KMS-11 (cell line): ENCODE data around the gene PHF5A.
"Not testable (repeated sequence)": the region's sequence is repeated elsewhere in the genome, so short reads cannot be mapped to it uniquely, and the experiment has no call there.

ENCODE experiments used
- H2AFZ ChIP-seq: fragments of 200-600 bp; sonication (generic); 2 replicates; pipeline ENCODE4 v1.6.1; 2016; ENCODE audit warnings: antibody characterized with exemption, mixed run types, low read depth
- H3K27ac ChIP-seq: fragments of 200-600 bp; sonication (generic); 2 replicates; pipeline ENCODE4 v1.6.1; 2016; ENCODE audit warnings: mild to moderate bottlenecking, mixed run types
- H3K27me3 ChIP-seq: fragments of 200-600 bp; sonication (generic); 2 replicates; pipeline ENCODE4 v1.6.1; 2017; ENCODE audit warnings: mild to moderate bottlenecking, low read depth, mixed run types, moderate library complexity; ENCODE audit not compliant: insufficient read depth
- H3K36me3 ChIP-seq: fragments of 200-600 bp; sonication (generic); 2 replicates; pipeline ENCODE4 v1.6.1; 2017; ENCODE audit warnings: mild to moderate bottlenecking, mixed run types; ENCODE audit not compliant: insufficient read depth
- H3K4me1 ChIP-seq: fragments of 200-600 bp; sonication (generic); 2 replicates; pipeline ENCODE4 v1.6.1; 2016; ENCODE audit warnings: mild to moderate bottlenecking, low read depth, mixed run types; ENCODE audit not compliant: poor library complexity, severe bottlenecking
- H3K4me2 ChIP-seq: fragments of 200-600 bp; sonication (generic); 2 replicates; pipeline ENCODE4 v1.7.0; 2016; ENCODE audit warnings: mild to moderate bottlenecking, mixed run types
- H3K4me3 ChIP-seq: fragments of 200-600 bp; sonication (generic); IDR thresholded peaks from 2 replicates; pipeline ENCODE4 v1.6.1; 2017; ENCODE audit warnings: low read depth, low read length, mixed read lengths; ENCODE audit not compliant: insufficient read depth
- H3K79me2 ChIP-seq: fragments of 200-600 bp; sonication (generic); 2 replicates; pipeline ENCODE4 v1.6.1; 2016; ENCODE audit warnings: low read depth, mixed run types; ENCODE audit not compliant: insufficient read depth
- H3K9ac ChIP-seq: fragments of 200-600 bp; sonication (generic); 2 replicates; pipeline ENCODE4 v1.6.1; 2016; ENCODE audit warnings: mild to moderate bottlenecking, mixed run types
- H4K20me1 ChIP-seq: fragments of 200-600 bp; sonication (generic); 2 replicates; pipeline ENCODE4 v1.6.1; 2016; ENCODE audit warnings: mild to moderate bottlenecking, mixed run types; ENCODE audit not compliant: insufficient read depth
- TF ChIP-seq, protein P1 (sequence below): fragments of 200-600 bp; sonication (generic); conservative IDR thresholded peaks from 2 replicates; pipeline ENCODE4 v1.6.1; 2017; ENCODE audit warnings: low read depth, mild to moderate bottlenecking, antibody characterized with exemption, low read length, moderate library complexity, mixed read lengths

The PHF5A gene

DNA sequence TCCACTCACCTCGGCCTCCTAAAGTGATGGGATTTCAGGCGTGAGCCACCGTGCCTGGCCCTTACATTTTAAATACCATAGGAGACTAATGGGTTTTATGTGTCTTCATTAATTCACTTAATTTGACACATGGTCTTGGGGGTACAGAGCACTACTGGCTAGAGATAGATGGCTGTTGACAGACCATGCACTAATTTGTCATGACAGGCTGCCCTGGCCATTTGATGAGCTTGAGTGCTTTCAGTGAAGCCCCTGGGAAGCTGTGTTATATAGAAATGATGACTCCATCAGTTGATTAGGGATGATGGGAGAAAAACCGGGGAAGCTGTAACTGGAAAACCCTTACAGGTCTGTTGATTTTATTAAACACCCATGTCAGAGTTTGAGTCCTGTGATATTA is 6.6 kb downstream of the PHF5A start:
- H3K4me3 ChIP-seq: no peak overlapping the region
- H3K79me2 ChIP-seq: peaks cover 15% of the 10 kb centered on the region; the same call in 1 of the 2 replicates
- H3K27me3 ChIP-seq: no peaks in the 10 kb centered on the region
- no peaks in the 10 kb centered on the region for H4K20me1 ChIP-seq
- H3K9ac ChIP-seq: no peak overlapping the region
- TF ChIP-seq, protein P1, sequence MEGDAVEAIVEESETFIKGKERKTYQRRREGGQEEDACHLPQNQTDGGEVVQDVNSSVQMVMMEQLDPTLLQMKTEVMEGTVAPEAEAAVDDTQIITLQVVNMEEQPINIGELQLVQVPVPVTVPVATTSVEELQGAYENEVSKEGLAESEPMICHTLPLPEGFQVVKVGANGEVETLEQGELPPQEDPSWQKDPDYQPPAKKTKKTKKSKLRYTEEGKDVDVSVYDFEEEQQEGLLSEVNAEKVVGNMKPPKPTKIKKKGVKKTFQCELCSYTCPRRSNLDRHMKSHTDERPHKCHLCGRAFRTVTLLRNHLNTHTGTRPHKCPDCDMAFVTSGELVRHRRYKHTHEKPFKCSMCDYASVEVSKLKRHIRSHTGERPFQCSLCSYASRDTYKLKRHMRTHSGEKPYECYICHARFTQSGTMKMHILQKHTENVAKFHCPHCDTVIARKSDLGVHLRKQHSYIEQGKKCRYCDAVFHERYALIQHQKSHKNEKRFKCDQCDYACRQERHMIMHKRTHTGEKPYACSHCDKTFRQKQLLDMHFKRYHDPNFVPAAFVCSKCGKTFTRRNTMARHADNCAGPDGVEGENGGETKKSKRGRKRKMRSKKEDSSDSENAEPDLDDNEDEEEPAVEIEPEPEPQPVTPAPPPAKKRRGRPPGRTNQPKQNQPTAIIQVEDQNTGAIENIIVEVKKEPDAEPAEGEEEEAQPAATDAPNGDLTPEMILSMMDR: no peak
- peaks cover 8% of the 10 kb centered on the region; the same call in 1 of the 2 replicates for H3K36me3 ChIP-seq
- H3K27ac ChIP-seq: no peak overlapping the region
- H3K4me2 ChIP-seq: no peak overlapping the region
- peaks cover 11% of the 10 kb centered on the region for H3K4me1 ChIP-seq
- H2AFZ ChIP-seq: no peak overlapping the region

DNA sequence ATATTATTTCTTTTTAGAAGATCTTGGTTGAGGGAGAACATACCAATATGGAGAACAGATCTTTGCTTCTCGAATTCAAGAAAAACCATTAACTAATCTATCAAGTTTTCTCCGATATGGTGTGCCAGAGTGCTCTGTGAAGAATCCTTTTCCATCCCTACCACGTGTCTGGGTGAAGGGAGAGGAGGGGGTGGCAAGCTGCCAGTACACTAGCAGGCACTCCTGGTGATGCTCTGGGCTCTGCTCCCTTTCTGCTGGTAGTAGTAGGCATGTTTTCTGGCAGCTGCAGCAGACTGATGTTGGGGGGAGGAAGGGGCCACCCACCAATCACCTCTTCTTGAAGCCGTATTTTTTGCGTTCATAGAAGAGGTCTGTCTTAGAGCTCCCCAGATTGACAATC is 8.4 kb downstream of the PHF5A start:
- H3K79me2 ChIP-seq, H3K27me3 ChIP-seq, H3K4me2 ChIP-seq, H4K20me1 ChIP-seq, H3K4me1 ChIP-seq, H2AFZ ChIP-seq, H3K27ac ChIP-seq, H3K9ac ChIP-seq, H3K36me3 ChIP-seq, H3K4me3 ChIP-seq: not testable (repeated sequence)

DNA sequence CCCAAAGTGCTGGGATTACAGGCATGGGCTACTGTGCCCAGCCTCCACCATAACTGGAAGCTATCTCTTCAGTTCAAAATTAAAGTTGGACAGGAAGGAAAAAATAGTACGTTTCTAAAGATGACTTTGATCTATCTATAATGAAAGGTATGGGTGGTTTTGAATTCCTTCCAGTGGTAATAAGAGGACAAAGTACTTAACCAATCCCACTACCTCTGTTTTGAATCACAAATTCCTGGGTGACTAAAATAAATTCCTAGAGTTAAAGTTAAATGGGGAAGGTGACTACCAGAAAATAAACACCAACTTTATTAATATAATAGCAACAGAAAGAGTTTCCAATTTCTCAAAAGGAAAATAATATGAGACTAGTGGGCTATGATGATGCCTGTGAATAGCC is 9.1 kb downstream of the PHF5A start:
- no peak overlapping the region for H2AFZ ChIP-seq
- peaks cover 6% of the 10 kb centered on the region; the same call in 1 of the 2 replicates for H3K79me2 ChIP-seq
- no peaks in the 10 kb centered on the region; the same call in 1 of the 2 replicates for H3K36me3 ChIP-seq
- TF ChIP-seq, protein P1: no peak
- no peaks in the 10 kb centered on the region for H3K27me3 ChIP-seq
- H3K4me1 ChIP-seq: no peaks in the 10 kb centered on the region
- H3K9ac ChIP-seq: no peak overlapping the region
- no peak overlapping the region for H3K27ac ChIP-seq
- H3K4me3 ChIP-seq: no peak overlapping the region
- H3K4me2 ChIP-seq: no peak overlapping the region
- H4K20me1 ChIP-seq: no peaks in the 10 kb centered on the region

DNA sequence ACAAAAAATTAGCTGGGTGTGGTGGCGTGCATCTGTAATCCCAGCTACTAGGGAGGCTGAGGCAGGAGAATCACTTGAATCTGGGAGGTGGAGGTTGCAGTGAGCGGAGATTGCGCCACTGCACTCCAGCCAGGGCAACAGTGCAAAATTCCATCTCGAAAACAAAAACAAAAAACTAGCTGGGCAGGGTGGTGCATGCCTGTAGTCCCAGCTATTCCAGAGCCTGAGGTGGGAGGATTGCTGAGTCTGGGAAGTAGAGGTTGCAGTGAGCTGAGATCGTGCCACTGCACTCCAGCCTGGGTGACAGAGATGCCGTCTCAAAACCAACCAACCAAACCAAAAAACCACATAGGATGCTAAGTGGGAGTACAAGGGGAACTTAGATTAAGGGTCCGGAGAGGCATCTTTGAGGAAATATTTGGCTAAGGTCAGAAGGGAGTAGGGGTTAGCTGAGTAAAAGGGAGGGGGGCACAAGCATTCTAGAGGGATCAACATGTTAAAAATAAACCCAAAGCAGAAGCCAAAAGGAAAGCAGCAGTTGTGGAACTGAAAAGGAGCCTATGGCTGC is 10.2 kb downstream of the PHF5A start:
- Histone ChIP-seq H3K4me1 (no peaks in the 10 kb centered on the region), H3K4me2 (no peak overlapping the region), H3K9ac (no peak overlapping the region), H3K27ac (no peak overlapping the region), H3K27me3 (no peaks in the 10 kb centered on the region), H4K20me1 (no peaks in the 10 kb centered on the region), H3K79me2 (peaks cover 6% of the 10 kb centered on the region; the same call in 1 of the 2 replicates), H3K4me3 (no peak overlapping the region), H2AFZ (no peak overlapping the region), H3K36me3 (no peaks in the 10 kb centered on the region; the same call in 1 of the 2 replicates)
- TF ChIP-seq, protein P1: no peak

DNA sequence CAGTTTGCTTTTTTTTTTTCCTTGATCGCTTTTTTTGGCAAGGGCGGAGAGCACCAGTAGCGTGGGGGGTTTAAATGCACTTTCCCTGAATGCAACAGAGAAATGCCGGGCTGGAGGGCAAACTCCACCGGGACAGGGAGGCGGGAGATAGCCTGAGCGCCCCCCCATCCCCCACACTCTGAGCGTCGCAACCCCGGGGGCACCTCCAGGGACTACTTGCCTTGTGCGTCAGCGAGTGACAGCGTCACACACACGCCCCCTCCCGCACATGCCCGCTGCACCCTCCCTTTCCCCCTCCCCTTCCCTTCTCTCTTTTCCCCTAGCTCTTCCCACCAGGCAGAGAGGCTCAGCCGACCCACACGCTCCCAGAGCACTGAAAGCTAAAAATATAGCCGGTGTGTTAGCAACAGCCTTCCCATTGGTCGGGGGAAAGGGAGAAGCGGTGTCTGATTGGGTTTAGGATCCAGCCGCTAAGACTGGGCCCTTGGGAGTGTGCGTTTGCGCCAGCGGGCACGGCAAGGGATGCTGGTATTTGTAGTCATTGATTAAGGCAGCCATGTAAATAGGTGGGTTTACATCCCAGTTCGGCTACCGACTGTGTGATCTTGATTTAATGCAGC is 20.2 kb downstream of the PHF5A start:
- Histone ChIP-seq H3K36me3 (no peaks in the 10 kb centered on the region), H3K4me3 (no peak overlapping the region), H3K79me2 (peaks cover 40% of the 10 kb centered on the region), H4K20me1 (no peaks in the 10 kb centered on the region), H2AFZ (peak overlapping the region; percentile 59), H3K27me3 (no peaks in the 10 kb centered on the region), H3K4me2 (peak overlapping the region; percentile 90), H3K4me1 (peaks cover 15% of the 10 kb centered on the region), H3K9ac (peak overlapping the region; percentile 99), H3K27ac (peak overlapping the region; percentile 97)
- TF ChIP-seq, protein P1: no peak
